HG03565 (cell line): ENCODE measurements around the gene CTPS2.

Experiments
- ATAC-seq: cut with Tn5 transposase; IDR thresholded peaks from one replicate; pipeline ENCODE4 v1.9.1; 2021; ENCODE audit warnings: mild to moderate bottlenecking, moderate library complexity; ENCODE audit not compliant: unreplicated experiment

Gene CTPS2

GRCh38 chrX:16573781-16574180 is 138.7 kb downstream of the CTPS2 start:
- ATAC-seq, result no peak

GRCh38 chrX:16567681-16568080 is 144.8 kb downstream of the CTPS2 start:
- no peak for ATAC-seq

GRCh38 chrX:16566571-16566970 is 145.9 kb downstream of the CTPS2 start:
- no peak for ATAC-seq

GRCh38 chrX:16560173-16560572 is 152.3 kb downstream of the CTPS2 start:
- ATAC-seq, result no peak

GRCh38 chrX:16559206-16559619 is 153.3 kb downstream of the CTPS2 start:
- ATAC-seq, result no peak

- ATAC-seq, result no peak
Observed at GRCh38 chrX:16558489-16558888, 154.0 kb downstream of the CTPS2 start.

GRCh38 chrX:16552546-16552945 is 159.9 kb downstream of the CTPS2 start:
- ATAC-seq, result no peak

- no peak for ATAC-seq
Observed at GRCh38 chrX:16547644-16548043, 164.8 kb downstream of the CTPS2 start.

- ATAC-seq, result no peak
Observed at GRCh38 chrX:16544969-16545368, 167.5 kb downstream of the CTPS2 start.
